ENCODE data around the gene ZNF333.

- TF ChIP-seq CTCF (IDR thresholded peaks at IDR 0.05; ENCODE audit: insufficient read depth, low read length) (no peak), GABPA (IDR thresholded peaks at IDR 0.05; ENCODE audit: low read depth) (no peak), SPI1 (IDR thresholded peaks at IDR 0.05; ENCODE audit: borderline replicate concordance, low read depth) (no peak), POLR2AphosphoS5 (IDR thresholded peaks at IDR 0.05; ENCODE audit: low read depth) (no peak)
These were observed 69.0 kb downstream of the ZNF333 start for GRCh38 chr19:14758816-14759215.
